ENCODE measurements around the gene ZIK1.

GRCh38 chr19:57641715-57642234 lies 57.8 kb downstream of the ZIK1 start:
- no peak for TF ChIP-seq CHD1 (IDR thresholded peaks at IDR 0.05; ENCODE audit: low read depth, low read length)
- TF ChIP-seq CTCF (conservative IDR thresholded peaks at IDR 0.05; ENCODE audit: low read depth, low read length) = no peak
- TF ChIP-seq POLR2A (IDR thresholded peaks at IDR 0.05; ENCODE audit: low read depth, low read length) = no peak
- no peak for TF ChIP-seq RCOR1 (IDR thresholded peaks at IDR 0.05; ENCODE audit: insufficient replicate concordance, low read length)
- TF ChIP-seq SMC3 (IDR thresholded peaks at IDR 0.05; ENCODE audit: low read depth, low read length) = no peak
- no peak for TF ChIP-seq MXI1 (IDR thresholded peaks at IDR 0.05; ENCODE audit: borderline replicate concordance, low read depth, low read length)
- TF ChIP-seq RAD21 (IDR thresholded peaks at IDR 0.05; ENCODE audit: low read length) = no peak
- no peak for TF ChIP-seq ELK1 (IDR thresholded peaks at IDR 0.05; ENCODE audit: borderline replicate concordance, low read depth, low read length)
- no peak for TF ChIP-seq USF2 (IDR thresholded peaks at IDR 0.05; ENCODE audit: low read depth, low read length)

Measured in IMR-90 (cell line).